A673 (cell line): Measurements from ENCODE around the gene ZNF10. TPM values are rescaled to one million over a fixed set of nuclear protein-coding genes. Genes with fewer than 3 reads are reported as not detected.

Experiments
- BruUV-seq: library from RNA; stranded (reverse); fragments of 400-500 nt; replicated peaks from 2 replicates; lab custom pipeline; 2021; lab: Mats Ljungman, UMichigan
- CTCF ChIA-PET: fragments of 300-600 bp; sonication (Branson Sonifier 250); formaldehyde crosslinking; loops from one replicate; lab custom pipeline; 2022; ENCODE audit warnings: antibody characterized with exemption; lab: Charles Lee
- POLR2A ChIA-PET: fragments of 300-600 bp; sonication (Branson Sonifier 250); formaldehyde crosslinking; loops from one replicate; lab custom pipeline; 2022; ENCODE audit warnings: antibody characterized with exemption; ENCODE audit not compliant: low non-redundant PET; lab: Charles Lee
- DNase-seq: peaks from one replicate; pipeline ENCODE4 v3.0.0-alpha.2; 2015; ENCODE audit warnings: low spot score
- H3K27ac ChIP-seq: fragments of 200-600 bp; sonication (generic); 2 replicates; pipeline ENCODE4 v1.5.1; 2016; ENCODE audit warnings: mixed run types, low read depth, mild to moderate bottlenecking, mixed read lengths, antibody characterized with exemption, low read length; ENCODE audit not compliant: poor library complexity, severe bottlenecking
- H3K27me3 ChIP-seq: fragments of 200-600 bp; sonication (generic); replicated peaks from 2 replicates; pipeline ENCODE4 v1.6.1; 2017; ENCODE audit warnings: mixed run types, low read depth, mild to moderate bottlenecking, mixed read lengths, antibody characterized with exemption, low read length; ENCODE audit not compliant: insufficient read depth, poor library complexity
- H3K36me3 ChIP-seq: fragments of 200-600 bp; sonication (generic); 2 replicates; pipeline ENCODE4 v1.6.1; 2016; ENCODE audit warnings: mixed run types, mild to moderate bottlenecking, mixed read lengths, antibody characterized with exemption, low read length; ENCODE audit not compliant: insufficient read depth, poor library complexity, severe bottlenecking
- H3K4me1 ChIP-seq: fragments of 200-600 bp; sonication (generic); 2 replicates; pipeline ENCODE4 v1.6.1; 2017; ENCODE audit warnings: mixed run types, mild to moderate bottlenecking, mixed read lengths, antibody characterized with exemption, low read length; ENCODE audit not compliant: insufficient read depth, poor library complexity, severe bottlenecking
- H3K4me3 ChIP-seq: fragments of 200-600 bp; sonication (generic); 2 replicates; pipeline ENCODE4 v1.5.1; 2016; ENCODE audit warnings: low read depth, mixed run types, mild to moderate bottlenecking, mixed read lengths, low read length; ENCODE audit not compliant: poor library complexity, severe bottlenecking
- H3K9me3 ChIP-seq: fragments of 200-600 bp; sonication (generic); 2 replicates; pipeline ENCODE4 v1.6.1; 2016; ENCODE audit warnings: mixed run types, low read depth, mild to moderate bottlenecking, mixed read lengths, antibody characterized with exemption, low read length; ENCODE audit not compliant: poor library complexity, severe bottlenecking
- EZH2 ChIP-seq: fragments of 200-600 bp; sonication (generic); IDR thresholded peaks from 2 replicates; pipeline ENCODE4 v1.6.1; 2017; ENCODE audit warnings: borderline replicate concordance, low read depth, mild to moderate bottlenecking, mixed read lengths, antibody characterized with exemption, low read length; ENCODE audit not compliant: poor library complexity, severe bottlenecking
- intact Hi-C: fragments of 100-400 bp; cut with micrococcal nuclease; formaldehyde crosslinking; loops from one replicate; pipeline ENCODE4 v1.10.0; 2022; ENCODE audit not compliant: unreplicated experiment
- total RNA-seq: library from RNA; stranded (reverse); gene quantifications from 2 replicates; pipeline ENCODE4 v1.2.3, GENCODE V29; 2021
- TF ChIP-seq, protein P1 (sequence below): fragments of 300-800, 200-600 bp; sonication (generic); conservative IDR thresholded peaks from 2 replicates; pipeline ENCODE4 v1.5.1; 2017; ENCODE audit warnings: low read depth, mild to moderate bottlenecking, antibody characterized with exemption, low read length, moderate library complexity, mixed read lengths

The ZNF10 gene
- total RNA-seq, 1 experiment from 2014 or later, result 13.5 TPM

DNA sequence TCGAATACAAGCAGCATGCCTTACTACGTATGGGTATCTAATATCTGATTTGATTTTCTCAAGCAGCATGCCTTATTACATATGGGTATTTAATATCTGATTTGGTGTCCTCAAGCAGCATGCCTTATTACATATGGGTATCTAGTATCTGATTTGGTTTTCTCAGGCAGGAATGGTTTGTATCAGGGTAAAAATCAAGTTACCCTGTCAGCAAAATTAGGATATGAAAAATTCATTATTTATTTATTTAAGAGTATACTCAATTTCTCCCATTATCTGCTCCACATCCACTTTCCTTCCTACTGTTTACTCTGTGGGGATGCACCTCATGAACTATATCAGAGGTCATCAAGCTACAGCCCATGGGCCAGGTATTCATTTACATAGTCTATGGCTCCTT lies 22.3 kb upstream of the ZNF10 start:
- POLR2A ChIA-PET, result no interaction called here
- H3K4me1 ChIP-seq, result no peaks in the 10 kb centered on the region
- no peaks in the 10 kb centered on the region for H3K27me3 ChIP-seq
- TF ChIP-seq, protein P1, sequence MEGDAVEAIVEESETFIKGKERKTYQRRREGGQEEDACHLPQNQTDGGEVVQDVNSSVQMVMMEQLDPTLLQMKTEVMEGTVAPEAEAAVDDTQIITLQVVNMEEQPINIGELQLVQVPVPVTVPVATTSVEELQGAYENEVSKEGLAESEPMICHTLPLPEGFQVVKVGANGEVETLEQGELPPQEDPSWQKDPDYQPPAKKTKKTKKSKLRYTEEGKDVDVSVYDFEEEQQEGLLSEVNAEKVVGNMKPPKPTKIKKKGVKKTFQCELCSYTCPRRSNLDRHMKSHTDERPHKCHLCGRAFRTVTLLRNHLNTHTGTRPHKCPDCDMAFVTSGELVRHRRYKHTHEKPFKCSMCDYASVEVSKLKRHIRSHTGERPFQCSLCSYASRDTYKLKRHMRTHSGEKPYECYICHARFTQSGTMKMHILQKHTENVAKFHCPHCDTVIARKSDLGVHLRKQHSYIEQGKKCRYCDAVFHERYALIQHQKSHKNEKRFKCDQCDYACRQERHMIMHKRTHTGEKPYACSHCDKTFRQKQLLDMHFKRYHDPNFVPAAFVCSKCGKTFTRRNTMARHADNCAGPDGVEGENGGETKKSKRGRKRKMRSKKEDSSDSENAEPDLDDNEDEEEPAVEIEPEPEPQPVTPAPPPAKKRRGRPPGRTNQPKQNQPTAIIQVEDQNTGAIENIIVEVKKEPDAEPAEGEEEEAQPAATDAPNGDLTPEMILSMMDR, result no peak
- no peak for TF ChIP-seq EZH2
- no peak overlapping the region for H3K4me3 ChIP-seq
- no TSS peak for BruUV-seq
- intact Hi-C loops, result no loop called here
- no peak overlapping the region for H3K27ac ChIP-seq
- H3K9me3 ChIP-seq, result peaks cover 90% of the 10 kb centered on the region
- peaks cover 36% of the 10 kb centered on the region for H3K36me3 ChIP-seq
- DNase-seq, result no peak
- CTCF ChIA-PET, result no interaction called here

DNA sequence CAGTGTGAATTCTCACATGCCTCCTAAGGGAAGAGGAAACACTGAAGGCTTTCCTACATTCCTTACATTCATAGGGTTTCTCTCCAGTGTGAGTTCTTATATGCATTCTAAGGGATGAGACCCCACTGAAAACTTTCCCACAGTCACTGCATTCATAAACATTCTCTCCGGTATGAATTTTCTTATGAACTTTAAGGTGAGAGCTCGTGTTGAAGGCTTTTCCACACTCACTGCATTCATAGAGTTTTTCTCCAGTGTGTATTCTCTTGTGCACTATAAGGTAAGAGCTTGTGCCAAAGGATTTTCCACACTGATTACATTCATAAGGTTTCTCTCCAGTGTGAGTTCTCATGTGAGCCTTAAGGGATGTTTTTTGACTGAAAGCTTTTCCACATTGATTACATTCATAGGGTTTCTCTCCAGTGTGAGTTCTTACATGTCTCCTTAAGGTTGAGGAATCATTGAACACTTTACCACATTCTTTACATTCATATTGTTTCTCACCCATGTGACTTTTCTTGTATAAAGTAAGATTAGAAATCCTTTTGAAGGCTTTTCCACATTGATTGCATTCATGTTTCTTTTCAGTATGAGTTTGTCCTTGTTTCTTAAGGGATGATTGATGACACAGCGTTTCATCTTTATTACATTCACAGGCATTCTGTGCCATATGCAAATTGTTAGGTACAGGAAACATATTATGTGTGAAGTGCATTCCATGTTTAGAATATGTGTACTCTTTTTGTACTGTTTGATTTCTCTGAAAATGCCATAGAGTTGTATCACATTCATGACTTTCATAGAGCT lies 9.8 kb upstream of the ZNF10 start:
- Histone ChIP-seq H3K27ac (no peak overlapping the region), H3K9me3 (peaks cover 94% of the 10 kb centered on the region), H3K4me3 (no peak overlapping the region), H3K4me1 (no peaks in the 10 kb centered on the region), H3K36me3 (peaks cover 29% of the 10 kb centered on the region), H3K27me3 (no peaks in the 10 kb centered on the region)
- POLR2A ChIA-PET, result no interaction called here
- BruUV-seq, result no TSS peak
- intact Hi-C loops, result no loop called here
- CTCF ChIA-PET, result no interaction called here
- no peak for DNase-seq
- TF ChIP-seq, protein P1, result no peak
- TF ChIP-seq EZH2, result no peak

DNA sequence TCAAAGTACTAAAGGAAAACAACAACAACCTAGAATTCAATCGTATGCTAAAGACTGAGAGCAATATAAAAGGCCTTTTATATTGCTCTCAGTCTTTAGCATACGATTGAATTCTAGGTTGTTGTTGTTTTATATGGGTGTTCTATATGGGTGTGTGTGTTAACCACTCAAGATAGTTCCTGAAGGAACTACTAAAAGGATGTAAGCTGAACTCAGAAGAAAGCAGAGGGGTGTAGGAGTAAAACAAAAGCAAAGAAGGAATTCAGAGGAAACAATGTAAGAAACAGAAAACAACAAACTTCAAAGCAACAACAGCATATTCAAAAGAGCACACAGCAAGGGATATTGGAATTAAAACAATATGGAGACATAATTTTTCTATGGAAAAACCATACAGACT lies 5.8 kb upstream of the ZNF10 start:
- TF ChIP-seq, protein P1, result no peak
- TF ChIP-seq EZH2, result no peak
- H3K27me3 ChIP-seq, result no peaks in the 10 kb centered on the region
- no peaks in the 10 kb centered on the region for H3K4me1 ChIP-seq
- H3K4me3 ChIP-seq, result no peak overlapping the region
- intact Hi-C loops, result no loop called here
- DNase-seq, result no peak
- peaks cover 94% of the 10 kb centered on the region for H3K9me3 ChIP-seq
- CTCF ChIA-PET, result no interaction called here
- H3K27ac ChIP-seq, result no peak overlapping the region
- BruUV-seq, result no TSS peak
- POLR2A ChIA-PET, result no interaction called here
- H3K36me3 ChIP-seq, result peaks cover 39% of the 10 kb centered on the region
